ENCODE data around the gene KY. TPM values are rescaled to one million over a fixed set of nuclear protein-coding genes. Genes with fewer than 3 reads are reported as not detected.
A peak's percentile ranks its signal among the peaks of the same experiment; 100 is the strongest.

KY gene
- total RNA-seq, 1 donor from 2014 or later = 3.7 TPM

- no peaks in the 10 kb centered on the region for H3K9me3 ChIP-seq
- TF ChIP-seq POLR2A (IDR thresholded peaks at IDR 0.05) = no peak
- H3K4me3 ChIP-seq = no peak overlapping the region
- no peaks in the 10 kb centered on the region for H3K4me1 ChIP-seq
- H3K36me3 ChIP-seq = no peaks in the 10 kb centered on the region
- intact Hi-C loops (cut with DNase I) = no loop called here
- DNase-seq (ENCODE audit: extremely low spot score in 2 of 2) = peak; percentile 71 to 74
- no peak overlapping the region for H3K27ac ChIP-seq
- H3K27me3 ChIP-seq = no peaks in the 10 kb centered on the region
Observed at GRCh38 chr3:134624537-134625287, 26.1 kb downstream of the KY start.

- intact Hi-C loops (cut with DNase I) = no loop called here
- no peak for TF ChIP-seq POLR2AphosphoS5 (IDR thresholded peaks at IDR 0.05; ENCODE audit: insufficient read depth in 1 of 2, low read depth in 1 of 2)
- no peak for TF ChIP-seq CTCF (IDR thresholded peaks at IDR 0.05)
- no peak for TF ChIP-seq POLR2A (IDR thresholded peaks at IDR 0.05)
- Histone ChIP-seq H3K9me3 (no peaks in the 10 kb centered on the region), H3K36me3 (no peaks in the 10 kb centered on the region), H3K27me3 (no peaks in the 10 kb centered on the region), H3K4me1 (no peaks in the 10 kb centered on the region), H3K4me3 (no peak overlapping the region), H3K27ac (no peak overlapping the region)
- DNase-seq (ENCODE audit: extremely low spot score in 2 of 2) = peak; percentile 58 to 74
Observed at GRCh38 chr3:134623615-134624245, 27.1 kb downstream of the KY start.

GRCh38 chr3:134622806-134623365, 27.9 kb downstream of the KY start:
- Histone ChIP-seq H3K36me3 (no peaks in the 10 kb centered on the region), H3K4me3 (no peak overlapping the region), H3K9me3 (no peaks in the 10 kb centered on the region), H3K27me3 (no peaks in the 10 kb centered on the region), H3K4me1 (no peaks in the 10 kb centered on the region), H3K27ac (no peak overlapping the region)
- TF ChIP-seq CTCF (IDR thresholded peaks at IDR 0.05) = no peak
- no peak for TF ChIP-seq POLR2AphosphoS5 (IDR thresholded peaks at IDR 0.05; ENCODE audit: insufficient read depth in 1 of 2, low read depth in 1 of 2)
- TF ChIP-seq POLR2A (IDR thresholded peaks at IDR 0.05) = no peak
- peak in 1 of 2 donors; percentile 84 for DNase-seq (ENCODE audit: extremely low spot score in 2 of 2)
- intact Hi-C loops (cut with DNase I) = no loop called here

GRCh38 chr3:134621854-134622253, 29.0 kb downstream of the KY start:
- TF ChIP-seq POLR2AphosphoS5 (IDR thresholded peaks at IDR 0.05; ENCODE audit: insufficient read depth in 1 of 2, low read depth in 1 of 2) (no peak), CTCF (IDR thresholded peaks at IDR 0.05) (no peak), POLR2A (IDR thresholded peaks at IDR 0.05) (no peak)
- Histone ChIP-seq H3K9me3 (no peaks in the 10 kb centered on the region), H3K4me3 (no peak overlapping the region), H3K36me3 (no peaks in the 10 kb centered on the region), H3K27me3 (no peaks in the 10 kb centered on the region), H3K4me1 (no peaks in the 10 kb centered on the region), H3K27ac (no peak overlapping the region)
- no peak for DNase-seq (ENCODE audit: extremely low spot score in 2 of 2)
- intact Hi-C loops (cut with DNase I) = no loop called here

GRCh38 chr3:134620476-134621115, 30.2 kb downstream of the KY start:
- no peaks in the 10 kb centered on the region for H3K36me3 ChIP-seq
- H3K4me3 ChIP-seq = no peak overlapping the region
- DNase-seq (ENCODE audit: extremely low spot score in 2 of 2) = peak in 1 of 2 donors; percentile 67
- no peaks in the 10 kb centered on the region for H3K9me3 ChIP-seq
- H3K27me3 ChIP-seq = no peaks in the 10 kb centered on the region
- intact Hi-C loops (cut with DNase I) = no loop called here
- no peak for TF ChIP-seq POLR2AphosphoS5 (IDR thresholded peaks at IDR 0.05; ENCODE audit: insufficient read depth in 1 of 2, low read depth in 1 of 2)
- no peak for TF ChIP-seq POLR2A (IDR thresholded peaks at IDR 0.05)
- TF ChIP-seq CTCF (IDR thresholded peaks at IDR 0.05) = no peak
- no peak overlapping the region for H3K27ac ChIP-seq
- no peaks in the 10 kb centered on the region for H3K4me1 ChIP-seq

All from vagina (tissue), 2 donors.